Tibial artery (tissue), 4 donors: Measurements from ENCODE around the gene CASZ1.

Experiments
- DNase-seq, 2 donors: peaks; one replicate each; pipeline ENCODE4 v3.0.0-alpha.2; 2019
- H3K27ac ChIP-seq, 2 donors: fragments of 200-600 bp; sonication (generic) in 1 of 2; 1 replicate in 1 of 2; 2 replicates in 1 of 2; pipeline ENCODE4 v1.5.1; 2018 to 2019; ENCODE audit warnings: mild to moderate bottlenecking in 1 of 2
- H3K27me3 ChIP-seq, 2 donors: fragments of 200-600 bp; sonication (generic) in 1 of 2; one replicate each; pipeline versions ENCODE4 v1.5.1 to v1.6.0; 2016 to 2019
- H3K36me3 ChIP-seq, 3 donors: fragments of 200-600 bp; sonication (generic) in 2 of 3; one replicate each; pipeline ENCODE4 v1.5.1; 2016 to 2019; ENCODE audit warnings: mild to moderate bottlenecking in 2 of 3
- H3K4me1 ChIP-seq, 4 donors: fragments of 200-600 bp; sonication (generic) in 2 of 4; 1 replicate in 3 of 4; 2 replicates in 1 of 4; pipeline ENCODE4 v1.5.1; 2016 to 2019
- H3K4me3 ChIP-seq, 2 donors: fragments of 200-600 bp; sonication (generic) in 1 of 2; 1 replicate in 1 of 2; 2 replicates in 1 of 2; pipeline ENCODE4 v1.5.1; 2018 to 2019; ENCODE audit warnings: mild to moderate bottlenecking in 2 of 2
- H3K9me3 ChIP-seq, 3 donors: fragments of 200-600 bp; sonication (generic) in 1 of 3; one replicate each; pipeline ENCODE4 v1.5.1; 2016 to 2019
- CTCF ChIP-seq, 2 experiments: fragments of 200-600 bp in 1 of 2; fragments of 450-650 bp in 1 of 2; IDR thresholded peaks; one replicate each; pipeline ENCODE4 v1.5.1; 2017 to 2019; ENCODE audit warnings: antibody characterized with exemption in 2 of 2, mild to moderate bottlenecking in 1 of 2, moderate library complexity in 1 of 2
- intact Hi-C: fragments of 100-400 bp; cut with DNase I; formaldehyde crosslinking; loops from one replicate; pipeline ENCODE4 v1.15.0; 2023; ENCODE audit warnings: low total_unique reads

The CASZ1 gene

GRCh38 chr1:10640843-10641553 lies 155.4 kb downstream of the CASZ1 start:
- H3K27me3 ChIP-seq, result no peaks in the 10 kb centered on the region
- peaks cover 20 to 69% (median 26%) of the 10 kb centered on the region in 3 donors for H3K36me3 ChIP-seq
- peaks cover 0 to 40% (median 25%) of the 10 kb centered on the region in 4 donors for H3K4me1 ChIP-seq
- DNase-seq, result no peak
- no peak for TF ChIP-seq CTCF (IDR thresholded peaks at IDR 0.05)
- intact Hi-C loops, result no loop called here
- H3K4me3 ChIP-seq, result no peak overlapping the region
- no peaks in the 10 kb centered on the region for H3K9me3 ChIP-seq
- peak overlapping the region; percentile 65 to 73 for H3K27ac ChIP-seq

GRCh38 chr1:10639775-10640578 lies 156.5 kb downstream of the CASZ1 start:
- Histone ChIP-seq H3K27ac (peak overlapping the region; percentile 65 to 73), H3K4me1 (peaks cover 0 to 50% (median 34%) of the 10 kb centered on the region in 4 donors), H3K27me3 (no peaks in the 10 kb centered on the region), H3K36me3 (peaks cover 13 to 58% (median 26%) of the 10 kb centered on the region in 3 donors), H3K4me3 (no peak overlapping the region), H3K9me3 (no peaks in the 10 kb centered on the region)
- TF ChIP-seq CTCF (IDR thresholded peaks at IDR 0.05), result no peak
- intact Hi-C loops, result loop anchor here (5.0 kb wide), 1 partner anchor 52 kb away; no protein-coding TSS in a partner anchor
- DNase-seq, result no peak

- no peaks in the 10 kb centered on the region for H3K27me3 ChIP-seq
- H3K4me3 ChIP-seq, result no peak overlapping the region
- H3K9me3 ChIP-seq, result no peaks in the 10 kb centered on the region
- peak overlapping the region; percentile 65 to 73 for H3K27ac ChIP-seq
- H3K4me1 ChIP-seq, result peaks cover 0 to 58% (median 42%) of the 10 kb centered on the region in 4 donors
- peaks cover 13 to 50% (median 23%) of the 10 kb centered on the region in 3 donors for H3K36me3 ChIP-seq
- TF ChIP-seq CTCF (IDR thresholded peaks at IDR 0.05), result no peak
- DNase-seq, result no peak
- intact Hi-C loops, result loop anchor here (5.0 kb wide), 1 partner anchor 53 kb away; no protein-coding TSS in a partner anchor
These were observed 157.3 kb downstream of the CASZ1 start for GRCh38 chr1:10639011-10639774.

- Histone ChIP-seq H3K4me3 (peak overlapping the region; percentile 23 to 30), H3K36me3 (peaks cover 13 to 44% (median 17%) of the 10 kb centered on the region in 3 donors), H3K4me1 (peaks cover 0 to 64% (median 47%) of the 10 kb centered on the region in 4 donors), H3K27ac (peak overlapping the region; percentile 41 to 88), H3K9me3 (no peaks in the 10 kb centered on the region), H3K27me3 (no peaks in the 10 kb centered on the region)
- intact Hi-C loops, result loop anchor here (5.0 kb wide), 1 partner anchor 54 kb away; no protein-coding TSS in a partner anchor
- DNase-seq, result no peak
- no peak for TF ChIP-seq CTCF (IDR thresholded peaks at IDR 0.05)
These were observed 157.9 kb downstream of the CASZ1 start for GRCh38 chr1:10638559-10639005.
